Natural killer cell (primary cell): ENCODE results near the gene MYCBPAP. TPM values are rescaled to one million over a fixed set of nuclear protein-coding genes. Genes with fewer than 3 reads are reported as not detected.

Experiments
- ATAC-seq, 3 donors: fragments of 150-1000 bp in 2 of 3; fragments of 200-7000 bp in 1 of 3; cut with Tn5 transposase; 1 replicate in 1 of 3; 2 replicates in 2 of 3; pipeline ENCODE4 v1.10.0; 2021; ENCODE audit warnings: mild to moderate bottlenecking in 2 of 3, moderate library complexity in 2 of 3
- DNase-seq, 2 donors: peaks; one replicate each; pipeline versions ENCODE4 v3.0.0 to v3.0.0-alpha.2; 2013 to 2021; ENCODE audit warnings: mixed read lengths in 1 of 2
- H3K27ac ChIP-seq: one replicate; pipeline ENCODE4 v1.5.1; 2013; ENCODE audit warnings: mild to moderate bottlenecking, low read length
- H3K27me3 ChIP-seq: one replicate; pipeline ENCODE4 v1.6.1; 2013; ENCODE audit warnings: low read length; ENCODE audit not compliant: control insufficient read depth, insufficient read depth
- H3K36me3 ChIP-seq: one replicate; pipeline ENCODE4 v1.6.1; 2013; ENCODE audit warnings: low read length; ENCODE audit not compliant: control insufficient read depth, insufficient read depth
- H3K4me1 ChIP-seq: one replicate; pipeline ENCODE4 v1.6.1; 2013; ENCODE audit warnings: low read length; ENCODE audit not compliant: control insufficient read depth, insufficient read depth
- H3K4me3 ChIP-seq: one replicate; pipeline ENCODE4 v1.5.1; 2013; ENCODE audit warnings: low read length
- H3K9me3 ChIP-seq: one replicate; pipeline ENCODE4 v1.6.1; 2013; ENCODE audit warnings: low read length; ENCODE audit not compliant: control insufficient read depth, insufficient read depth
- H3K27ac Mint-ChIP-seq, 2 donors: one replicate each; pipeline ENCODE4 v1.8.0; 2022; ENCODE audit warnings: mild to moderate bottlenecking in 2 of 2, mixed read lengths in 2 of 2, moderate library complexity in 1 of 2
- H3K27me3 Mint-ChIP-seq, 2 donors: one replicate each; pipeline ENCODE4 v1.8.0; 2022; ENCODE audit warnings: low read depth in 2 of 2, mixed read lengths in 2 of 2
- H3K36me3 Mint-ChIP-seq: one replicate; pipeline ENCODE4 v1.8.0; 2022; ENCODE audit warnings: mixed read lengths
- H3K4me1 Mint-ChIP-seq, 2 donors: one replicate each; pipeline ENCODE4 v1.8.0; 2022; ENCODE audit warnings: mixed read lengths in 2 of 2
- H3K4me3 Mint-ChIP-seq: one replicate; pipeline ENCODE4 v1.8.0; 2022; ENCODE audit warnings: mild to moderate bottlenecking, moderate library complexity, mixed read lengths
- H3K9me3 Mint-ChIP-seq, 2 donors: one replicate each; pipeline ENCODE4 v1.8.0; 2022; ENCODE audit warnings: mixed read lengths in 2 of 2
- WGBS: methylation state at CpG from one replicate; pipeline ENCODE4 v1.1.7; 2013; ENCODE audit warnings: missing lambda C conversion rate; ENCODE audit not compliant: insufficient coverage; 5-methylcytosine and 5-hydroxymethylcytosine counted together
- intact Hi-C: fragments of 100-400 bp; cut with micrococcal nuclease; formaldehyde crosslinking; loops from one replicate; pipeline ENCODE4 v1.14.2; 2022
- total RNA-seq, 4 donors: library from RNA; stranded (reverse); fragments of 120-200 nt in 1 of 4; gene quantifications; one replicate each; pipeline versions ENCODE4 v1.2.3 to v1.2.4, GENCODE V29; 2013 to 2022
- TF ChIP-seq, protein P1 (sequence below): fragments of 200-600 bp; IDR thresholded peaks from one replicate; pipeline ENCODE4 v1.8.0; 2022; ENCODE audit warnings: antibody characterized with exemption

The MYCBPAP gene
- total RNA-seq, 3 donors from 2014 or later (not counting 1 experiment from before 2014, with no cell fraction given) = 0.26 to 4.9 (median 0.70) TPM

DNA sequence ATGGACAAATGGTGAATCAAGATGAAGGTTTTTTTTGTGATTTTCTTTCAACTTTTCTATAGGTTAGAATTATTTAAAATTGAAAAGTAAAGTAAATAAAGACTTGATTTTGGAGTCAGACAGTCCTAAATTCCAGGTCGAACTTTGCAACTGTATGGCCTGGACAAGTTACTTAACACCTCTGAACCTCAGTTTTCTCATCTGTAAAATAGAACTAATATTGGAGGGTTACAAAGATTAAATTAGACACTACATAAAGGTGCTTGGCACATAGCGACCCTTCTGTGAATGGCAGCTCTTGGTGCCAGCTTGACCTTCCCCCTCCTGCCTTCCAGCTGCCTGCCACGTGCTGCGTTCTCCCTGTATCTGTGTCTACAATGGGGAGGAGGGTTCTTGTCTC, 26.6 kb upstream of the MYCBPAP start:
- peaks cover 28% of the 10 kb centered on the region for H3K36me3 ChIP-seq
- no peaks in the 10 kb centered on the region for H3K27me3 Mint-ChIP-seq
- H3K27ac ChIP-seq = no peak overlapping the region
- peaks cover 27 to 29% of the 10 kb centered on the region in 2 donors for H3K4me1 Mint-ChIP-seq
- TF ChIP-seq, protein P1, sequence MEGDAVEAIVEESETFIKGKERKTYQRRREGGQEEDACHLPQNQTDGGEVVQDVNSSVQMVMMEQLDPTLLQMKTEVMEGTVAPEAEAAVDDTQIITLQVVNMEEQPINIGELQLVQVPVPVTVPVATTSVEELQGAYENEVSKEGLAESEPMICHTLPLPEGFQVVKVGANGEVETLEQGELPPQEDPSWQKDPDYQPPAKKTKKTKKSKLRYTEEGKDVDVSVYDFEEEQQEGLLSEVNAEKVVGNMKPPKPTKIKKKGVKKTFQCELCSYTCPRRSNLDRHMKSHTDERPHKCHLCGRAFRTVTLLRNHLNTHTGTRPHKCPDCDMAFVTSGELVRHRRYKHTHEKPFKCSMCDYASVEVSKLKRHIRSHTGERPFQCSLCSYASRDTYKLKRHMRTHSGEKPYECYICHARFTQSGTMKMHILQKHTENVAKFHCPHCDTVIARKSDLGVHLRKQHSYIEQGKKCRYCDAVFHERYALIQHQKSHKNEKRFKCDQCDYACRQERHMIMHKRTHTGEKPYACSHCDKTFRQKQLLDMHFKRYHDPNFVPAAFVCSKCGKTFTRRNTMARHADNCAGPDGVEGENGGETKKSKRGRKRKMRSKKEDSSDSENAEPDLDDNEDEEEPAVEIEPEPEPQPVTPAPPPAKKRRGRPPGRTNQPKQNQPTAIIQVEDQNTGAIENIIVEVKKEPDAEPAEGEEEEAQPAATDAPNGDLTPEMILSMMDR = no peak
- DNase-seq (no peak), ATAC-seq (no peak)
- no peak overlapping the region for H3K4me3 Mint-ChIP-seq
- intact Hi-C loops = loop anchor here (1.0 kb wide), 1 partner anchor 145 kb away; no protein-coding TSS in a partner anchor
- no peaks in the 10 kb centered on the region for H3K36me3 Mint-ChIP-seq
- no peak overlapping the region for H3K4me3 ChIP-seq
- H3K9me3 Mint-ChIP-seq = no peaks in the 10 kb centered on the region
- H3K9me3 ChIP-seq = no peaks in the 10 kb centered on the region
- H3K27ac Mint-ChIP-seq = no peak overlapping the region
- H3K4me1 ChIP-seq = peaks cover 22% of the 10 kb centered on the region
- WGBS = 83% methylated on average over 2 of the region's 4 CpGs
- H3K27me3 ChIP-seq = no peaks in the 10 kb centered on the region

DNA sequence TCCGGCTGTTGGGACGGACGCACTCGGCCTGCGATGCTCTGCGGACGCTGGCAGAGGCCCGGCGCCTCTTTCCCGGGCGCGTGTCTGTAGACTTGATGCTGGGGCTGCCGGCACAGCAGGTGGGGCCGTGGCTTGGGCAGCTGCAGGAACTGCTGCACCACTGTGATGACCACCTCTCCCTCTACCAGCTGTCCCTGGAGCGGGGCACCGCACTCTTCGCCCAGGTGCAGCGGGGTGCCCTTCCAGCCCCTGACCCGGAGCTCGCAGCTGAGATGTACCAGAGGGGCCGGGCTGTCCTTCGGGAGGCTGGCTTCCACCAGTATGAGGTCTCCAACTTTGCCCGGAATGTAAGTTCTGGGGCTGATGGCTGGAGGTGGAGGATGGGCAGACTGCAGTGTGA, 26.1 kb upstream of the MYCBPAP start:
- no peaks in the 10 kb centered on the region for H3K9me3 Mint-ChIP-seq
- H3K36me3 Mint-ChIP-seq = no peaks in the 10 kb centered on the region

DNA sequence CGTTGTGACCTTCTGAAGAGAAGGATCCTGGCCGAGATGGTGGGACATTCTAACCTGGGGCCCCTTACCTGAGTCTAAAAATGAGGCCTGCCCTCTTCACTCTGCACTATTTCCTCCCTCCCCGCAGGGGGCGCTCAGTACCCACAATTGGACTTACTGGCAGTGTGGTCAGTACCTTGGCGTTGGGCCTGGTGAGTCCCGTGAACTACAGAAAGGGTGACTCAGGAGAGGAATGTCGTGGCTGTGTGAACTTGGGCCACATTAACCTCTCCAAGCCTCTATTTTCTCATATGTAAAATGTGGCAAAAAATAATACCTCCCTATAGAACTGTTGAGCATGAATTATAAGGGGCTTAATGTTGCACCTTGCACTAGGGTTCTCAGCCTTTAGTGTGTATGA, 25.7 kb upstream of the MYCBPAP start:
- Histone ChIP-seq H3K9me3 (no peaks in the 10 kb centered on the region), H3K4me3 (no peak overlapping the region), H3K36me3 (peaks cover 28% of the 10 kb centered on the region), H3K27ac (no peak overlapping the region), H3K27me3 (no peaks in the 10 kb centered on the region), H3K4me1 (peaks cover 22% of the 10 kb centered on the region)
- H3K9me3 Mint-ChIP-seq = no peaks in the 10 kb centered on the region
- peaks cover 27 to 29% of the 10 kb centered on the region in 2 donors for H3K4me1 Mint-ChIP-seq
- H3K27me3 Mint-ChIP-seq = no peaks in the 10 kb centered on the region
- TF ChIP-seq, protein P1 = peak; percentile 64
- H3K27ac Mint-ChIP-seq = peak overlapping the region; percentile 62 to 67
- peak; percentile 59 to 79 for DNase-seq
- intact Hi-C loops = loop anchor here (1.0 kb wide), 1 partner anchor 144 kb away; no protein-coding TSS in a partner anchor
- no peaks in the 10 kb centered on the region for H3K36me3 Mint-ChIP-seq
- peak; percentile 33 to 40 (median 34) for ATAC-seq
- WGBS = 28% methylated on average over 6 of the region's 7 CpGs
- H3K4me3 Mint-ChIP-seq = no peak overlapping the region

More for the DNA sequence above, 26.1 kb upstream of the MYCBPAP start:
- Mint-ChIP-seq H3K4me3 (no peak overlapping the region), H3K27ac (peak overlapping the region; percentile 62 to 67), H3K4me1 (peaks cover 27 to 29% of the 10 kb centered on the region in 2 donors), H3K27me3 (no peaks in the 10 kb centered on the region)
- TF ChIP-seq, protein P1 = no peak
- Histone ChIP-seq H3K9me3 (no peaks in the 10 kb centered on the region), H3K27ac (no peak overlapping the region), H3K36me3 (peaks cover 28% of the 10 kb centered on the region), H3K4me3 (no peak overlapping the region), H3K27me3 (no peaks in the 10 kb centered on the region), H3K4me1 (peaks cover 22% of the 10 kb centered on the region)
- intact Hi-C loops = loop anchor here (1.0 kb wide), 1 partner anchor 144 kb away; no protein-coding TSS in a partner anchor
- DNase-seq (no peak), ATAC-seq (no peak)
- 95% methylated on average over 23 of the region's 23 CpGs for WGBS

DNA sequence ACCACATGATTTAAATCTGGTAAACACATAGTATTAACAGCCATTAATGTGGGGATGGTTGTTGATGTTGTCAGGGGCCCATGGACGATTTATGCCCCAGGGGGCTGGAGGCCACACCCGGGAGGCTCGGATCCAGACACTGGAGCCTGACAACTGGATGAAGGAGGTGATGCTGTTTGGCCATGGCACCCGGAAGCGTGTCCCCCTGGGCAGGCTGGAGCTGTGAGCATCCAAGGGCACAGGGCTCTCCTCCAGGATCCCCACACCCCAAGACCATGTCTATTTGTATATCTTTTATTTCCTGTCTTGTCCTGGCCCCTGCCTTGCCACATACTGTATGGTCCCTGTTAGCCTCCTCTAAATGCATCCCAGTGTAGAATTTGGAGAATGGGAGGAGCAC, 25.0 kb upstream of the MYCBPAP start:
- Mint-ChIP-seq H3K4me3 (no peak overlapping the region), H3K27ac (peak overlapping the region in 1 of 2 donors; percentile 62), H3K27me3 (no peaks in the 10 kb centered on the region), H3K4me1 (peaks cover 24 to 25% of the 10 kb centered on the region in 2 donors), H3K36me3 (no peaks in the 10 kb centered on the region), H3K9me3 (no peaks in the 10 kb centered on the region)
- 98% methylated on average over 5 of the region's 5 CpGs for WGBS
- Histone ChIP-seq H3K36me3 (peaks cover 28% of the 10 kb centered on the region), H3K27ac (no peak overlapping the region), H3K9me3 (no peaks in the 10 kb centered on the region), H3K27me3 (no peaks in the 10 kb centered on the region), H3K4me3 (no peak overlapping the region), H3K4me1 (peaks cover 15% of the 10 kb centered on the region)
- TF ChIP-seq, protein P1 = no peak
- intact Hi-C loops = no loop called here
- no peak for DNase-seq
- ATAC-seq = no peak
